WTC11 (cell line): Measurements from ENCODE around the gene OPALIN. TPM values are rescaled to one million over a fixed set of nuclear protein-coding genes. Genes with fewer than 3 reads are reported as not detected.

Source experiments
- ATF6 ChIP-seq: sonication (generic); formaldehyde crosslinking; IDR thresholded peaks from 2 replicates; pipeline ENCODE4 v1.8.1; 2023; ENCODE audit warnings: mild to moderate bottlenecking, missing genetic modification reagents
- CBFB ChIP-seq: sonication (generic); formaldehyde crosslinking; IDR thresholded peaks from 2 replicates; pipeline ENCODE4 v1.8.1; 2022; ENCODE audit warnings: mild to moderate bottlenecking, low read depth, missing genetic modification reagents
- CREB1 ChIP-seq: sonication (generic); formaldehyde crosslinking; IDR thresholded peaks from 2 replicates; pipeline ENCODE4 v1.8.0; 2023; ENCODE audit warnings: mild to moderate bottlenecking, missing genetic modification reagents
- CREM ChIP-seq: sonication (generic); formaldehyde crosslinking; IDR thresholded peaks from 2 replicates; pipeline ENCODE4 v1.8.1; 2022; ENCODE audit warnings: mild to moderate bottlenecking, missing genetic modification reagents, moderate library complexity
- E2F5 ChIP-seq: sonication (generic); formaldehyde crosslinking; IDR thresholded peaks from 2 replicates; pipeline ENCODE4 v1.8.1; 2022; ENCODE audit warnings: mild to moderate bottlenecking, moderate library complexity, missing genetic modification reagents
- ELF4 ChIP-seq: sonication (generic); formaldehyde crosslinking; IDR thresholded peaks from 2 replicates; pipeline ENCODE4 v1.8.1; 2022; ENCODE audit warnings: low read depth, mild to moderate bottlenecking, moderate library complexity, missing genetic modification reagents
- ESRRA ChIP-seq: sonication (generic); formaldehyde crosslinking; IDR thresholded peaks from 2 replicates; pipeline ENCODE4 v1.8.1; 2022; ENCODE audit warnings: mild to moderate bottlenecking, missing genetic modification reagents, borderline replicate concordance
- ETV6 ChIP-seq: sonication (generic); formaldehyde crosslinking; IDR thresholded peaks from 2 replicates; pipeline ENCODE4 v1.8.1; 2022; ENCODE audit warnings: mild to moderate bottlenecking, missing genetic modification reagents
- GTF2I ChIP-seq: fragments of 250-450 bp; sonication (Bioruptor Pico); conservative IDR thresholded peaks from 2 replicates; pipeline ENCODE4 v1.4.0; 2021; ENCODE audit warnings: mild to moderate bottlenecking
- KAT7 ChIP-seq: sonication (generic); formaldehyde crosslinking; IDR thresholded peaks from 2 replicates; pipeline ENCODE4 v1.8.1; 2023; ENCODE audit warnings: missing genetic modification reagents, mild to moderate bottlenecking, borderline replicate concordance
- MXD4 ChIP-seq: fragments of 250-450 bp; sonication (Bioruptor Pico); IDR thresholded peaks from 2 replicates; pipeline ENCODE4 v1.8.0; 2021; ENCODE audit warnings: mild to moderate bottlenecking, moderate library complexity, borderline replicate concordance
- NFE2L1 ChIP-seq: sonication (generic); formaldehyde crosslinking; IDR thresholded peaks from 2 replicates; pipeline ENCODE4 v1.8.1; 2023; ENCODE audit warnings: missing genetic modification reagents
- NR2C2 ChIP-seq: sonication (generic); formaldehyde crosslinking; IDR thresholded peaks from 2 replicates; pipeline ENCODE4 v1.8.0; 2022; ENCODE audit warnings: mild to moderate bottlenecking, missing genetic modification reagents
- SMAD3 ChIP-seq: sonication (generic); formaldehyde crosslinking; IDR thresholded peaks from 2 replicates; pipeline ENCODE4 v1.8.0; 2022; ENCODE audit warnings: missing genetic modification reagents, mild to moderate bottlenecking, borderline replicate concordance
- SMAD4 ChIP-seq: sonication (generic); formaldehyde crosslinking; IDR thresholded peaks from 2 replicates; pipeline ENCODE4 v1.8.0; 2022; ENCODE audit warnings: mild to moderate bottlenecking, missing genetic modification reagents
- SOX15 ChIP-seq: fragments of 250-450 bp; sonication (Bioruptor Pico); IDR thresholded peaks from 2 replicates; pipeline ENCODE4 v1.9.0; 2021; ENCODE audit warnings: mild to moderate bottlenecking
- TEAD1 ChIP-seq: sonication (generic); formaldehyde crosslinking; IDR thresholded peaks from 2 replicates; pipeline ENCODE4 v1.8.0; 2022; ENCODE audit warnings: mild to moderate bottlenecking, missing genetic modification reagents
- TEAD4 ChIP-seq: sonication (generic); formaldehyde crosslinking; IDR thresholded peaks from 2 replicates; pipeline ENCODE4 v1.8.0; 2022; ENCODE audit warnings: mild to moderate bottlenecking, missing genetic modification reagents
- USF2 ChIP-seq: sonication (generic); formaldehyde crosslinking; IDR thresholded peaks from 2 replicates; pipeline ENCODE4 v1.8.1; 2023; ENCODE audit warnings: mild to moderate bottlenecking, missing genetic modification reagents, moderate library complexity
- ZNF138 ChIP-seq: sonication (generic); formaldehyde crosslinking; conservative IDR thresholded peaks from 2 replicates; pipeline ENCODE4 v1.8.1; 2022; ENCODE audit warnings: mild to moderate bottlenecking, moderate library complexity, missing genetic modification reagents
- ZNF219 ChIP-seq: sonication (generic); formaldehyde crosslinking; IDR thresholded peaks from 2 replicates; pipeline ENCODE4 v1.8.0; 2023; ENCODE audit warnings: missing genetic modification reagents, mild to moderate bottlenecking, borderline replicate concordance
- ZNF232 ChIP-seq: sonication (generic); formaldehyde crosslinking; IDR thresholded peaks from 2 replicates; pipeline ENCODE4 v1.8.0; 2022; ENCODE audit warnings: mild to moderate bottlenecking, missing genetic modification reagents
- ZNF263 ChIP-seq: sonication (generic); formaldehyde crosslinking; IDR thresholded peaks from 2 replicates; pipeline ENCODE4 v1.8.1; 2022; ENCODE audit warnings: low read depth, mild to moderate bottlenecking, moderate library complexity, missing genetic modification reagents
- ZNF281 ChIP-seq: sonication (generic); formaldehyde crosslinking; IDR thresholded peaks from 2 replicates; pipeline ENCODE4 v1.8.0; 2023; ENCODE audit warnings: mild to moderate bottlenecking, missing genetic modification reagents
- total RNA-seq: library from RNA; stranded (reverse); gene quantifications from 3 replicates; pipeline ENCODE4 v1.2.3, GENCODE V29; 2021
- TF ChIP-seq, protein P1 (sequence below): fragments of 200-600 bp; IDR thresholded peaks from 2 replicates; pipeline ENCODE4 v1.8.0; 2022; ENCODE audit warnings: antibody characterized with exemption
- TF ChIP-seq, protein P2 (sequence below): sonication (generic); formaldehyde crosslinking; IDR thresholded peaks from 2 replicates; pipeline ENCODE4 v1.8.1; 2023; ENCODE audit warnings: mild to moderate bottlenecking, missing genetic modification reagents, moderate library complexity
- TF ChIP-seq, protein P3 (sequence below): sonication (generic); formaldehyde crosslinking; IDR thresholded peaks from 2 replicates; pipeline ENCODE4 v1.8.0; 2022; ENCODE audit warnings: mild to moderate bottlenecking, missing genetic modification reagents
- TF ChIP-seq, protein P4 (sequence below): sonication (generic); formaldehyde crosslinking; IDR thresholded peaks from 2 replicates; pipeline ENCODE4 v1.8.0; 2022; ENCODE audit warnings: mild to moderate bottlenecking, missing genetic modification reagents

Gene OPALIN
- total RNA-seq, 1 experiment from 2014 or later, result 0.04 TPM

DNA sequence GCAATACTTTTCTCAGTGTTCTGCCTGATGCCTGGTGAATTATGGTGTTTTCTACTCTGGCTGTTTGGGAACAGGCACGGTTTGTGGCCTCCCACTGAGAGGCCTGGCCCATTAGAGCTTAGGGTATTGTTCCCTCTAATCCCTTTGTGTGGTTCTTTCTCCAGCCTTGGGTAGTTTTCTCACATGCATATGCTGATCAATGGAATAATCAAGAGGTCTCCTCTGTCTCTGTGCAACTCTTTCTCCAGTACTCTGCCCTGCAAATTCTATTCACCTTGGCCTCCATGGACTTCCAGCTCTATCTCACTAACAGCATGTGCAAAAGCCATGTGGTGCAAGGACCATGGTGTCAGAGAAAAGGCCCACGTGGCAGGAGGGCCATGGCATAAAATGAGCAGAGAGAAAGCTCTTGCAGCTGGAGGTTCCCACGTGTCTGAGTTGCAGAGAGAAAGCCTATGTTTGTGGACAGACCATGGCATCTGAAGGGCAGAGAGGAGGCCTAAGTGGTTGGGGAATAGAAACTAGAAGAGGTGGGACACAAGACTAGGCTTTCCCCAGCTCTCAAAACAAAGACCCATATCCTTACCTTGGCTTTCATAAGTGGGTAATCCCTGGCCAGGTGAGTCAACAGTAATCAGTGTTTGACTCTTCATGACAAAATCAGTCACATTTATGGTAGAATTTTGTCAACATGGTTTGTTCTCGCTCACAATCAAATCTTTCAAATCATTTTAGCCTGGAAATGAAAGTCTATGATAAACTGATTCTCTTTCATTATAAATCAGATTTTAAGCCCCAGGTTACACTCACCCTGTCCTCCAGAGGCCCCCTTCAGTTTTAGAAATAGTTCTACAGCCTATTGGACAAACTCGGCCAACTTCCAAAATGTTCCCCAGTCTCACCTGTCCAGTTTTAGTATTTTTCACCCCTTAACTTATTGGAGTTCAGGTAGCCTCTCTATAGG, 17.3 kb downstream of the OPALIN start (continued):
- TF ChIP-seq TEAD4 (CRISPR knock-in tag) (no peak; the same call in 1 of the 2 replicates), ETV6 (CRISPR knock-in tag) (peak; percentile 75), ELF4 (CRISPR knock-in tag) (no peak), NR2C2 (CRISPR knock-in tag) (no peak), CREM (CRISPR knock-in tag) (no peak), USF2 (CRISPR knock-in tag) (peak; percentile 41; the same call in 1 of the 2 replicates), CREB1 (CRISPR knock-in tag) (peak; percentile 67; the same call in 1 of the 2 replicates), ESRRA (no peak), NFE2L1 (CRISPR knock-in tag) (no peak), ATF6 (CRISPR knock-in tag) (no peak), ZNF219 (no peak), MXD4 (no peak), ZNF281 (CRISPR knock-in tag) (no peak), CBFB (no peak), E2F5 (CRISPR knock-in tag) (no peak), ZNF138 (CRISPR knock-in tag) (0 out of 2 replicates have a peak, but pooled peaks have one; percentile 34), ZNF263 (CRISPR knock-in tag) (no peak), SOX15 (CRISPR knock-in tag) (no peak), KAT7 (CRISPR knock-in tag) (no peak), SMAD3 (CRISPR knock-in tag) (no peak), SMAD4 (no peak), ZNF232 (CRISPR knock-in tag) (no peak), GTF2I (CRISPR knock-in tag) (no peak; the same call in 1 of the 2 replicates), TEAD1 (CRISPR knock-in tag) (peak; percentile 65; the same call in 1 of the 2 replicates)
- TF ChIP-seq, protein P1, sequence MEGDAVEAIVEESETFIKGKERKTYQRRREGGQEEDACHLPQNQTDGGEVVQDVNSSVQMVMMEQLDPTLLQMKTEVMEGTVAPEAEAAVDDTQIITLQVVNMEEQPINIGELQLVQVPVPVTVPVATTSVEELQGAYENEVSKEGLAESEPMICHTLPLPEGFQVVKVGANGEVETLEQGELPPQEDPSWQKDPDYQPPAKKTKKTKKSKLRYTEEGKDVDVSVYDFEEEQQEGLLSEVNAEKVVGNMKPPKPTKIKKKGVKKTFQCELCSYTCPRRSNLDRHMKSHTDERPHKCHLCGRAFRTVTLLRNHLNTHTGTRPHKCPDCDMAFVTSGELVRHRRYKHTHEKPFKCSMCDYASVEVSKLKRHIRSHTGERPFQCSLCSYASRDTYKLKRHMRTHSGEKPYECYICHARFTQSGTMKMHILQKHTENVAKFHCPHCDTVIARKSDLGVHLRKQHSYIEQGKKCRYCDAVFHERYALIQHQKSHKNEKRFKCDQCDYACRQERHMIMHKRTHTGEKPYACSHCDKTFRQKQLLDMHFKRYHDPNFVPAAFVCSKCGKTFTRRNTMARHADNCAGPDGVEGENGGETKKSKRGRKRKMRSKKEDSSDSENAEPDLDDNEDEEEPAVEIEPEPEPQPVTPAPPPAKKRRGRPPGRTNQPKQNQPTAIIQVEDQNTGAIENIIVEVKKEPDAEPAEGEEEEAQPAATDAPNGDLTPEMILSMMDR, result no peak
- TF ChIP-seq, protein P2, sequence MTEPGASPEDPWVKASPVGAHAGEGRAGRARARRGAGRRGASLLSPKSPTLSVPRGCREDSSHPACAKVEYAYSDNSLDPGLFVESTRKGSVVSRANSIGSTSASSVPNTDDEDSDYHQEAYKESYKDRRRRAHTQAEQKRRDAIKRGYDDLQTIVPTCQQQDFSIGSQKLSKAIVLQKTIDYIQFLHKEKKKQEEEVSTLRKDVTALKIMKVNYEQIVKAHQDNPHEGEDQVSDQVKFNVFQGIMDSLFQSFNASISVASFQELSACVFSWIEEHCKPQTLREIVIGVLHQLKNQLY (CRISPR knock-in tag), result no peak
- TF ChIP-seq, protein P3, sequence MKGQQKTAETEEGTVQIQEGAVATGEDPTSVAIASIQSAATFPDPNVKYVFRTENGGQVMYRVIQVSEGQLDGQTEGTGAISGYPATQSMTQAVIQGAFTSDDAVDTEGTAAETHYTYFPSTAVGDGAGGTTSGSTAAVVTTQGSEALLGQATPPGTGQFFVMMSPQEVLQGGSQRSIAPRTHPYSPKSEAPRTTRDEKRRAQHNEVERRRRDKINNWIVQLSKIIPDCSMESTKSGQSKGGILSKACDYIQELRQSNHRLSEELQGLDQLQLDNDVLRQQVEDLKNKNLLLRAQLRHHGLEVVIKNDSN, result peak; percentile 36; the same call in 1 of the 2 replicates
- TF ChIP-seq, protein P4, sequence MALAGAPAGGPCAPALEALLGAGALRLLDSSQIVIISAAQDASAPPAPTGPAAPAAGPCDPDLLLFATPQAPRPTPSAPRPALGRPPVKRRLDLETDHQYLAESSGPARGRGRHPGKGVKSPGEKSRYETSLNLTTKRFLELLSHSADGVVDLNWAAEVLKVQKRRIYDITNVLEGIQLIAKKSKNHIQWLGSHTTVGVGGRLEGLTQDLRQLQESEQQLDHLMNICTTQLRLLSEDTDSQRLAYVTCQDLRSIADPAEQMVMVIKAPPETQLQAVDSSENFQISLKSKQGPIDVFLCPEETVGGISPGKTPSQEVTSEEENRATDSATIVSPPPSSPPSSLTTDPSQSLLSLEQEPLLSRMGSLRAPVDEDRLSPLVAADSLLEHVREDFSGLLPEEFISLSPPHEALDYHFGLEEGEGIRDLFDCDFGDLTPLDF, result peak; percentile 72; the same call in 1 of the 2 replicates
